OCI-LY1 (cell line): ENCODE results near the gene SOSTDC1.

Experiments
- H2AFZ ChIP-seq: fragments of 200-600 bp; sonication (generic), shearing (Covaris generic); 2 replicates; pipeline ENCODE4 v1.6.0; 2014; ENCODE audit warnings: antibody characterized with exemption, mild to moderate bottlenecking, low read length
- H3F3A ChIP-seq: fragments of 200-600 bp; sonication (generic), shearing (Covaris generic); 2 replicates; pipeline ENCODE4 v1.6.0; 2014; ENCODE audit warnings: mild to moderate bottlenecking, antibody characterized with exemption, low read length, moderate library complexity; ENCODE audit not compliant: insufficient read depth
- H3K27ac ChIP-seq: fragments of 200-600 bp; sonication (generic); 2 replicates; pipeline ENCODE4 v1.5.1; 2014; ENCODE audit warnings: low read length, mixed run types, mild to moderate bottlenecking, low read depth; ENCODE audit not compliant: poor library complexity, severe bottlenecking
- H3K27me3 ChIP-seq: fragments of 200-600 bp; sonication (generic); 2 replicates; pipeline ENCODE4 v1.6.0; 2014; ENCODE audit warnings: antibody characterized with exemption, mild to moderate bottlenecking, low read length, moderate library complexity; ENCODE audit not compliant: insufficient read depth
- H3K36me3 ChIP-seq: fragments of 200-600 bp; sonication (generic); 2 replicates; pipeline ENCODE4 v1.6.1; 2014; ENCODE audit warnings: mild to moderate bottlenecking, antibody characterized with exemption, low read length, moderate library complexity, mixed read lengths; ENCODE audit not compliant: insufficient read depth
- H3K4me1 ChIP-seq: fragments of 200-600 bp; sonication (generic); 2 replicates; pipeline ENCODE4 v1.5.1; 2014; ENCODE audit warnings: mild to moderate bottlenecking, low read length, moderate library complexity; ENCODE audit not compliant: insufficient read depth, severe bottlenecking
- H3K4me2 ChIP-seq: fragments of 200-600 bp; sonication (generic), shearing (Covaris generic); 2 replicates; pipeline ENCODE4 v1.6.1; 2014; ENCODE audit warnings: low read length
- H3K4me3 ChIP-seq: fragments of 200-600 bp; sonication (generic); 2 replicates; pipeline ENCODE4 v1.5.1; 2014; ENCODE audit warnings: low read length, low read depth, mild to moderate bottlenecking, mixed read lengths; ENCODE audit not compliant: poor library complexity, severe bottlenecking
- H3K79me2 ChIP-seq: fragments of 200-600 bp; shearing (Covaris generic); 2 replicates; pipeline ENCODE4 v1.6.1; 2016; ENCODE audit warnings: mixed run types, low read length, mixed read lengths; ENCODE audit not compliant: insufficient read depth
- H3K9ac ChIP-seq: fragments of 200-600 bp; sonication (generic), shearing (Covaris generic); 2 replicates; pipeline ENCODE4 v1.6.1; 2014; ENCODE audit warnings: mild to moderate bottlenecking, low read length, mixed read lengths
- H3K9me2 ChIP-seq: fragments of 200-600 bp; sonication (generic), shearing (Covaris generic); 2 replicates; pipeline ENCODE4 v1.6.1; 2014; ENCODE audit warnings: low read depth, mild to moderate bottlenecking, low read length, mixed read lengths
- H3K9me3 ChIP-seq: fragments of 200-600 bp; shearing (Covaris generic); 2 replicates; pipeline ENCODE4 v1.6.1; 2014; ENCODE audit warnings: low read length, mixed read lengths
- H4K20me1 ChIP-seq: fragments of 200-600 bp; sonication (generic), shearing (Covaris generic); 2 replicates; pipeline ENCODE4 v1.6.0; 2016; ENCODE audit warnings: mild to moderate bottlenecking, low read length; ENCODE audit not compliant: insufficient read depth
- EZH2 ChIP-seq: fragments of 200-600 bp; sonication (generic), shearing (Covaris generic); IDR thresholded peaks from 2 replicates; pipeline ENCODE4 v1.8.0; 2017; ENCODE audit warnings: borderline replicate concordance, mixed run types, mild to moderate bottlenecking, antibody characterized with exemption, low read length, moderate library complexity, mixed read lengths
- TF ChIP-seq, protein P1 (sequence below): fragments of 200-600 bp; sonication (generic), shearing (Covaris generic); IDR thresholded peaks from 2 replicates; pipeline ENCODE4 v1.5.1; 2017; ENCODE audit warnings: mild to moderate bottlenecking, antibody characterized with exemption, low read length, moderate library complexity, mixed read lengths

Gene SOSTDC1

GRCh38 chr7:16465469-16466361, at the start of gene SOSTDC1:
TSS of gene SOSTDC1 (minus strand) at chr7:16465738. CDS start at chr7:16465668, 70 bp downstream.
- no peak within 1 kb of the TSS for H3K27ac ChIP-seq
- no peaks in the 10 kb centered on the region for H3K9me2 ChIP-seq
- no peaks in the 10 kb centered on the region for H3F3A ChIP-seq
- H3K79me2 ChIP-seq = no peaks in the 10 kb centered on the region
- no peaks in the 10 kb centered on the region for H3K4me1 ChIP-seq
- no peaks in the 10 kb centered on the region for H4K20me1 ChIP-seq
- H3K27me3 ChIP-seq = no peaks in the 10 kb centered on the region
- H2AFZ ChIP-seq = no peak within 1 kb of the TSS
- no peak within 1 kb of the TSS for H3K4me2 ChIP-seq
- no peaks in the 10 kb centered on the region for H3K36me3 ChIP-seq
- H3K9me3 ChIP-seq = no peaks in the 10 kb centered on the region
- TF ChIP-seq EZH2 = no peak
- TF ChIP-seq, protein P1, sequence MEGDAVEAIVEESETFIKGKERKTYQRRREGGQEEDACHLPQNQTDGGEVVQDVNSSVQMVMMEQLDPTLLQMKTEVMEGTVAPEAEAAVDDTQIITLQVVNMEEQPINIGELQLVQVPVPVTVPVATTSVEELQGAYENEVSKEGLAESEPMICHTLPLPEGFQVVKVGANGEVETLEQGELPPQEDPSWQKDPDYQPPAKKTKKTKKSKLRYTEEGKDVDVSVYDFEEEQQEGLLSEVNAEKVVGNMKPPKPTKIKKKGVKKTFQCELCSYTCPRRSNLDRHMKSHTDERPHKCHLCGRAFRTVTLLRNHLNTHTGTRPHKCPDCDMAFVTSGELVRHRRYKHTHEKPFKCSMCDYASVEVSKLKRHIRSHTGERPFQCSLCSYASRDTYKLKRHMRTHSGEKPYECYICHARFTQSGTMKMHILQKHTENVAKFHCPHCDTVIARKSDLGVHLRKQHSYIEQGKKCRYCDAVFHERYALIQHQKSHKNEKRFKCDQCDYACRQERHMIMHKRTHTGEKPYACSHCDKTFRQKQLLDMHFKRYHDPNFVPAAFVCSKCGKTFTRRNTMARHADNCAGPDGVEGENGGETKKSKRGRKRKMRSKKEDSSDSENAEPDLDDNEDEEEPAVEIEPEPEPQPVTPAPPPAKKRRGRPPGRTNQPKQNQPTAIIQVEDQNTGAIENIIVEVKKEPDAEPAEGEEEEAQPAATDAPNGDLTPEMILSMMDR = no peak
- H3K4me3 ChIP-seq = no peak within 1 kb of the TSS
- H3K9ac ChIP-seq = no peak within 1 kb of the TSS

GRCh38 chr7:16514729-16515128, 49.2 kb upstream of the SOSTDC1 start:
- Histone ChIP-seq H2AFZ (no peak overlapping the region), H4K20me1 (no peaks in the 10 kb centered on the region), H3K4me1 (no peaks in the 10 kb centered on the region), H3K4me3 (no peak overlapping the region), H3K36me3 (no peaks in the 10 kb centered on the region), H3K27ac (no peak overlapping the region), H3K27me3 (no peaks in the 10 kb centered on the region), H3F3A (no peaks in the 10 kb centered on the region), H3K9me2 (no peaks in the 10 kb centered on the region), H3K9me3 (no peaks in the 10 kb centered on the region), H3K79me2 (no peaks in the 10 kb centered on the region), H3K9ac (no peak overlapping the region), H3K4me2 (no peak overlapping the region)
- TF ChIP-seq EZH2 = no peak
- TF ChIP-seq, protein P1 = no peak

GRCh38 chr7:16514271-16514670, 48.7 kb upstream of the SOSTDC1 start:
- H3K9me2 ChIP-seq = no peaks in the 10 kb centered on the region
- no peaks in the 10 kb centered on the region for H3K9me3 ChIP-seq
- H3K36me3 ChIP-seq = no peaks in the 10 kb centered on the region
- no peak overlapping the region for H3K9ac ChIP-seq
- H3K4me2 ChIP-seq = no peak overlapping the region
- H3K27ac ChIP-seq = no peak overlapping the region
- no peaks in the 10 kb centered on the region for H4K20me1 ChIP-seq
- H3K79me2 ChIP-seq = no peaks in the 10 kb centered on the region
- no peak overlapping the region for H2AFZ ChIP-seq
- no peak overlapping the region for H3K4me3 ChIP-seq
- no peak for TF ChIP-seq EZH2
- TF ChIP-seq, protein P1 = no peak
- H3F3A ChIP-seq = no peaks in the 10 kb centered on the region
- H3K4me1 ChIP-seq = no peaks in the 10 kb centered on the region
- H3K27me3 ChIP-seq = no peaks in the 10 kb centered on the region
